ENCODE measurements around the gene DCAF7. TPM values are rescaled to one million over a fixed set of nuclear protein-coding genes. Genes with fewer than 3 reads are reported as not detected.

DCAF7 gene
- total and polyA plus RNA-seq, 11 donors, result 9.9 to 61.8 (median 41.2) TPM

DNA sequence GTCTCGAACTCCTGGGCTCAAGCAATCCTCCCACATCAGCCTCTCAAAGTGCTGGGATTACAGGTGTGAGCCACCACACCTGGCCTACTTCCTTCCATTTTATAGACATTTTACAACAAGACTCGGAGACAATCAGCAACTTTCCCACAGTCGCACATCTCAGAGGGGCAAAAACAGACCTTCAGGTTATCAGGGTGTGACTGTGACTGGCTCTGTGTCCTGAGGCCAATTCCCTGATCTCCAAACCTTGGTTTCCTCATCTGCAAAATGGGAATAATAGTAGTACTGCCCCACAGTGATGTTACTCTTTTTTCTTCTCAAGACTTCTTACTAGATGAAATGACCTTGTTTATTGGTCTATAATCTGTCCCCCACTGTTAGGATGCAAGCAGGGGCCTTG is 37.9 kb upstream of the DCAF7 start:
- no peak for ATAC-seq
- WGBS, 4 donors, result 72 to 87% (median 80%) methylated on average over 3 of the region's 3 CpGs

DNA sequence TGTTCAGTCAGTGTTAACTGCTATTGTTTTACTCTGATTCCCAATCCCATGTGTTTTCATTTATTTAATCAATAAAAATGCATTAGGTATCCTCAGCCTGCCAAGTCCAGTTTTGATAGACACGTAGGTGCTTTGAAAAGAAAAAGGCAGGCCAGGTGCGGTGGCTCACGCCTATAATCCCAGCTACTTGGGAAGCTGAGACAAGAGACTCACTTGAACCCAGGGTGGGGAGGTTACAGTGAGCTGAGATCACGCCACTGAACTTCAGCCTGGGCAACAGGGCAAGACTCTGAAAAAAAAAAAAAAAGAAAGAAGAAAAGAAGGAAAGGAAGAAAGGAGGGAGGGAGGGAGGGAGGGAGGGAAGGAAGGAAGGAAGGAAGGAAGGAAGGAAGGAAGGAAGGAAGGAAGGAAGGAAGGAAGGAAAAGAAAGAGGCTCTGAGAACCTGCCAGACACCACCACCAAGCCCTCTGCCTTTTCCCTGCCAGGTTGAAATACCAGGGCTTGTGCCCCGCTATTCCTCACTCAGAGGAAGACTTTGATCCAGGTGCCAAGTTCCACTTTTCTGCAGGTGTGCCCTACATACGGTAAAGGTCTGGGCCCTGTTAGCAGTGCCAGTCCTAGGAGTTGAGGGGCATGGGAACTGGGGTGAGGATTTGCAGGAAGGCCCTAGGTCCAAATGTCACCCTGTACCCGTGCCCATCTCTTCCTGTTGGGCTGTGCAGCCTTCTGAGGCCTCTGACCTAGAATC is 37.2 kb upstream of the DCAF7 start:
- H3K9me3 ChIP-seq, result no peaks in the 10 kb centered on the region

More for the DNA sequence above, 37.9 kb upstream of the DCAF7 start:
- intact Hi-C loops (cut with DNase I), result no loop called here
- DNase-seq, result no peak
- Histone ChIP-seq H3K4me1 (no peaks in the 10 kb centered on the region), H3K27ac (no peak overlapping the region), H3K36me3 (no peaks in the 10 kb centered on the region), H3K9me3 (no peaks in the 10 kb centered on the region), H3K4me3 (no peak overlapping the region), H3K27me3 (peaks cover 0 to 5% (median 0%) of the 10 kb centered on the region in 9 donors)
- TF ChIP-seq POLR2A (IDR thresholded peaks at IDR 0.05), result no peak
- TF ChIP-seq, protein P1, sequence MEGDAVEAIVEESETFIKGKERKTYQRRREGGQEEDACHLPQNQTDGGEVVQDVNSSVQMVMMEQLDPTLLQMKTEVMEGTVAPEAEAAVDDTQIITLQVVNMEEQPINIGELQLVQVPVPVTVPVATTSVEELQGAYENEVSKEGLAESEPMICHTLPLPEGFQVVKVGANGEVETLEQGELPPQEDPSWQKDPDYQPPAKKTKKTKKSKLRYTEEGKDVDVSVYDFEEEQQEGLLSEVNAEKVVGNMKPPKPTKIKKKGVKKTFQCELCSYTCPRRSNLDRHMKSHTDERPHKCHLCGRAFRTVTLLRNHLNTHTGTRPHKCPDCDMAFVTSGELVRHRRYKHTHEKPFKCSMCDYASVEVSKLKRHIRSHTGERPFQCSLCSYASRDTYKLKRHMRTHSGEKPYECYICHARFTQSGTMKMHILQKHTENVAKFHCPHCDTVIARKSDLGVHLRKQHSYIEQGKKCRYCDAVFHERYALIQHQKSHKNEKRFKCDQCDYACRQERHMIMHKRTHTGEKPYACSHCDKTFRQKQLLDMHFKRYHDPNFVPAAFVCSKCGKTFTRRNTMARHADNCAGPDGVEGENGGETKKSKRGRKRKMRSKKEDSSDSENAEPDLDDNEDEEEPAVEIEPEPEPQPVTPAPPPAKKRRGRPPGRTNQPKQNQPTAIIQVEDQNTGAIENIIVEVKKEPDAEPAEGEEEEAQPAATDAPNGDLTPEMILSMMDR (IDR thresholded peaks at IDR 0.05), result no peak

DNA sequence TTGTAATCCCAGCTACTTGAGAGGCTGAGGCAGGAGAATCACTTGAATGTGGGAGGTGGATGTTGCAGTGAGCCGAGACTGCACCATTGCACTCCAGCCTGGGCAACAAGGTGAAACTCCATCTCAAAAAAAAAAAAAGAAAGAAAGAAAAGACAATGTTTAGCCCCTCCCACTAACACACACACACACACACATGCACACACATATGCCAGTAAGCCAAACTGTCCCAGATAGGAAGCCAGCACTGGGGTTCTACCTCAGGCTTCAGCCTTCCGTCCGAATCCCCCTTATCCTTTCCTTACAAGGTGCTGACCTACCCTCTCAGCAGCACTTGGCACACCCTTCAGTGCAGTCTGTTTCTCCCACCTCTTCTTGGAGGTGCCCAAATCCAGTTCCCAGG is 35.8 kb upstream of the DCAF7 start:
- no peak for TF ChIP-seq POLR2A (IDR thresholded peaks at IDR 0.05)
- TF ChIP-seq, protein P1 (IDR thresholded peaks at IDR 0.05), result no peak
- Histone ChIP-seq H3K36me3 (no peaks in the 10 kb centered on the region), H3K4me1 (no peaks in the 10 kb centered on the region), H3K9me3 (no peaks in the 10 kb centered on the region), H3K27me3 (peaks cover 0 to 4% (median 0%) of the 10 kb centered on the region in 9 donors), H3K27ac (no peak overlapping the region), H3K4me3 (no peak overlapping the region)
- no peak for DNase-seq
- no peak for ATAC-seq
- intact Hi-C loops (cut with DNase I), result no loop called here
- 67 to 82% (median 80%) methylated on average over 3 of the region's 3 CpGs for WGBS, 4 donors

More for the DNA sequence above, 37.2 kb upstream of the DCAF7 start:
- Histone ChIP-seq H3K4me3 (no peak overlapping the region), H3K27me3 (peaks cover 0 to 5% (median 0%) of the 10 kb centered on the region in 9 donors), H3K27ac (no peak overlapping the region), H3K36me3 (no peaks in the 10 kb centered on the region), H3K4me1 (no peaks in the 10 kb centered on the region)
- ATAC-seq (no peak), DNase-seq (no peak)
- TF ChIP-seq POLR2A (IDR thresholded peaks at IDR 0.05), result no peak
- TF ChIP-seq, protein P1 (IDR thresholded peaks at IDR 0.05), result no peak
- WGBS, 4 donors, result 69 to 80% (median 77%) methylated on average over 7 of the region's 7 CpGs
- intact Hi-C loops (cut with DNase I), result no loop called here

DNA sequence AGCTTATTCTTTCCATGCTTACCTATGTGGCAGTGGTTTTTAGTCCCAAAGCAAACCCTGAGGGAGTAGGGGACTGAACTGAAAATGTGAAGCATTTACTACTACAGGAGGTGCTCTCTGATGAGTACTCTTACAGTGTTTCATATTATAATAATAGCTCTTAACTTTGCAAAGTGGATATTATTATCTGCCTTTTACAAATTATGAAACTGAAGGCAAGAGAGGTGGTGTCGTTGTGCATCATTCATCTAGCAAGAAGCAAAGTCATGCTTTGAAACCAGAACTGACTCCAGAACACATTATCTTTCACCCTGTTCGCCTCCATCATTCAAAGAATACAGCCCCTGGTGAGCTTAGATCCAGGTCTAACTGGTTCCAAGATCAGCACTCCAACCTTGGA is 35.3 kb upstream of the DCAF7 start:
- Histone ChIP-seq H3K27ac (no peak overlapping the region), H3K4me1 (no peaks in the 10 kb centered on the region), H3K4me3 (no peak overlapping the region), H3K9me3 (no peaks in the 10 kb centered on the region), H3K27me3 (peaks cover 0 to 4% (median 0%) of the 10 kb centered on the region in 9 donors), H3K36me3 (no peaks in the 10 kb centered on the region)
- 75 to 86% (median 83%) methylated on average over 2 of the region's 2 CpGs for WGBS, 4 donors
- DNase-seq, result no peak
- TF ChIP-seq, protein P1 (IDR thresholded peaks at IDR 0.05), result no peak
- TF ChIP-seq POLR2A (IDR thresholded peaks at IDR 0.05), result no peak
- intact Hi-C loops (cut with DNase I), result no loop called here
- no peak for ATAC-seq

Data from heart left ventricle (tissue), 16 donors.